GM23338 (cell line): ENCODE measurements around the gene LCLAT1. TPM values are rescaled to one million over a fixed set of nuclear protein-coding genes. Genes with fewer than 3 reads are reported as not detected.
A peak's percentile ranks its signal among the peaks of the same experiment; 100 is the strongest.

Source experiments
- ATAC-seq: fragments of 200-7000 bp; cut with Tn5 transposase; 3 replicates; pipeline ENCODE4 v1.9.1; 2020
- DNase-seq: peaks from one replicate; pipeline ENCODE4 v3.0.0-alpha.2; 2015; ENCODE audit warnings: low spot score
- H2AFZ ChIP-seq: fragments of 200-600 bp; sonication (generic); 2 replicates; pipeline ENCODE4 v1.8.0; 2016; ENCODE audit warnings: antibody characterized with exemption, mild to moderate bottlenecking, moderate library complexity
- H3F3A ChIP-seq: fragments of 200-600 bp; sonication (generic); replicated peaks from 2 replicates; pipeline ENCODE4 v1.8.0; 2017; ENCODE audit warnings: antibody characterized with exemption, mixed run types, low read depth
- H3K27ac ChIP-seq: fragments of 200-600 bp; sonication (generic); 2 replicates; pipeline ENCODE4 v1.6.1; 2016; ENCODE audit warnings: low read depth
- H3K27me3 ChIP-seq: fragments of 200-600 bp; sonication (generic); 2 replicates; pipeline ENCODE4 v1.8.0; 2016; ENCODE audit warnings: mild to moderate bottlenecking, mixed run types, moderate library complexity; ENCODE audit not compliant: insufficient read depth
- H3K36me3 ChIP-seq: fragments of 200-600 bp; sonication (generic); 2 replicates; pipeline ENCODE4 v1.8.0; 2016; ENCODE audit warnings: mild to moderate bottlenecking; ENCODE audit not compliant: insufficient read depth
- H3K4me1 ChIP-seq: fragments of 200-600 bp; sonication (generic); 2 replicates; pipeline ENCODE4 v1.8.0; 2016; ENCODE audit warnings: mild to moderate bottlenecking, moderate library complexity; ENCODE audit not compliant: insufficient read depth
- H3K4me2 ChIP-seq: fragments of 200-600 bp; sonication (generic); 2 replicates; pipeline ENCODE4 v1.7.1; 2017; ENCODE audit warnings: mixed run types
- H3K4me3 ChIP-seq: fragments of 200-600 bp; sonication (generic); 2 replicates; pipeline ENCODE4 v1.6.1; 2016; ENCODE audit warnings: mixed run types
- H3K79me2 ChIP-seq: fragments of 200-600 bp; sonication (generic); replicated peaks from 2 replicates; pipeline ENCODE4 v1.8.0; 2017; ENCODE audit warnings: mild to moderate bottlenecking; ENCODE audit not compliant: insufficient read depth
- H3K9me2 ChIP-seq: fragments of 200-600 bp; sonication (generic); 2 replicates; pipeline ENCODE4 v1.8.0; 2017; ENCODE audit not compliant: insufficient read depth
- H4K20me1 ChIP-seq: fragments of 200-600 bp; sonication (generic); replicated peaks from 2 replicates; pipeline ENCODE4 v1.8.0; 2017; ENCODE audit warnings: mild to moderate bottlenecking; ENCODE audit not compliant: insufficient read depth
- H3K27ac Mint-ChIP-seq: 2 replicates; pipeline ENCODE4 v1.8.0; 2020; ENCODE audit warnings: inconsistent platforms, mild to moderate bottlenecking, moderate library complexity, mixed read lengths
- H3K27me3 Mint-ChIP-seq: 3 replicates; pipeline ENCODE4 v1.8.0; 2022; ENCODE audit warnings: low read depth, mild to moderate bottlenecking, moderate library complexity, mixed read lengths, inconsistent platforms; ENCODE audit not compliant: insufficient read depth, poor library complexity
- H3K36me3 Mint-ChIP-seq: 3 replicates; pipeline ENCODE4 v1.8.0; 2021; ENCODE audit warnings: low read depth, mild to moderate bottlenecking, inconsistent platforms, moderate library complexity, mixed read lengths
- H3K4me1 Mint-ChIP-seq: 3 replicates; pipeline ENCODE4 v1.8.0; 2020; ENCODE audit warnings: mild to moderate bottlenecking, inconsistent platforms, mixed read lengths
- H3K4me3 Mint-ChIP-seq: 3 replicates; pipeline ENCODE4 v1.8.0; 2021; ENCODE audit warnings: moderate library complexity, mild to moderate bottlenecking, inconsistent platforms, mixed read lengths
- H3K9me3 Mint-ChIP-seq: 3 replicates; pipeline ENCODE4 v1.8.0; 2020; ENCODE audit warnings: moderate library complexity, mild to moderate bottlenecking, inconsistent platforms, mixed read lengths
- CREB1 ChIP-seq: fragments of 250-450 bp; sonication (Bioruptor Pico); IDR thresholded peaks from 2 replicates; pipeline ENCODE4 v1.5.0; 2020; ENCODE audit warnings: low read depth, mild to moderate bottlenecking, moderate library complexity
- CTCF ChIP-seq, 2 experiments: fragments of 200-600 bp in 1 of 2; sonication (generic) in 1 of 2; conservative IDR thresholded peaks; 2 replicates each; pipeline versions ENCODE4 v1.5.1 to v1.6.1; 2016 to 2017; ENCODE audit warnings: antibody characterized with exemption in 2 of 2, low read depth in 2 of 2, mild to moderate bottlenecking in 2 of 2, moderate library complexity in 1 of 2
- ETS1 ChIP-seq: IDR thresholded peaks from 2 replicates; pipeline ENCODE4 v1.6.1; 2016; ENCODE audit warnings: antibody characterized with exemption
- EZH2 ChIP-seq: fragments of 200-600 bp; sonication (generic); IDR thresholded peaks from one replicate; pipeline ENCODE4 v1.8.0; 2017; ENCODE audit warnings: antibody characterized with exemption, mild to moderate bottlenecking, low read depth; ENCODE audit not compliant: unreplicated experiment
- EZH2phosphoT487 ChIP-seq: fragments of 200-600 bp; sonication (generic); IDR thresholded peaks from one replicate; pipeline ENCODE4 v1.8.1; 2018; ENCODE audit warnings: antibody characterized with exemption; ENCODE audit not compliant: unreplicated experiment
- NANOG ChIP-seq: IDR thresholded peaks from 2 replicates; pipeline ENCODE4 v1.6.1; 2016; ENCODE audit warnings: antibody characterized with exemption, borderline replicate concordance
- ZNF114 ChIP-seq: fragments of 250-450 bp; sonication (Bioruptor Pico); IDR thresholded peaks from 2 replicates; pipeline ENCODE4 v1.5.0; 2020; ENCODE audit warnings: mild to moderate bottlenecking, moderate library complexity
- polyA plus RNA-seq: library from polyadenylated mRNA; unstranded; fragments of >200 nt; fragmentation: Nextera tagmentation; extraction: Ambion mirVana; gene quantifications from 2 replicates; pipeline ENCODE4 v1.2.1, GENCODE V29; 2016
- total RNA-seq: library from RNA; depleted of rRNA; stranded (reverse); fragments of >200 nt; shearing (Covaris generic); gene quantifications from 2 replicates; pipeline ENCODE4 v1.2.3, GENCODE V29; 2014
- TF ChIP-seq, protein P1 (sequence below): IDR thresholded peaks from one replicate; pipeline ENCODE4 v1.6.1; 2018; ENCODE audit warnings: antibody characterized with exemption; ENCODE audit not compliant: unreplicated experiment

LCLAT1 gene
- total and polyA plus RNA-seq, 2 experiments from 2014 or later: 11.5 to 30.1 TPM

DNA sequence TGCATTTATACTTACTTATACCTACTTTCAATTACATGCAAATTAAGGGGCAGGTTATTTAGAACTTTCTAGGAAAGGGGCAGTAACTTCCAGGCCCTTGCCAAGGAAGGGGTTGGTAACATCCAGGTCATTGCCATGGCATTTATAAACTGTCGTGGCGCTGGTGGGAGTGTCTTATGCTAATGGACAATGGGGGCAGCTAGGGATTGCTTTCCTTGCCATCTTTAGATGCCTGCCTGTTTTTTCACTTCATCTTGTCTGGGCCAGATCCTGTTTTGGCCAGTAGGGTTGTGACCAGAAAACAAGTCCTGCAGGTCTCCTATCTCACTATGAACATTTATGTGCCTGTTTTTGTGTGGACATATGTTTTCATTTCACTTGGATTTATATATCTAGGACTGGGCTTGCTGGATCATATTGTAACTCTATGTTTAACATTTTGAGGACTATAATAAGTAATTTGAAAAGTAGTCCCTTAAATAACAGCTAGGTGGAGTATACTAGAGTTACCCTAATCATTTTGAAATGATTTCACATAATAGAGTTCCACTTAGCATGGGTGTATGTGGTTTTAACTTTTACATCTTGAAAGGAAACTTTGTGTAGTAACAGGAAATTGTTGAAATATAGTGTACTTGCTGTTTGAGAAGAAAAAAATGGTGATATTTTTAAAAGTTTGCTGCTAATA lies 56.1 kb downstream of the LCLAT1 start:
- DNase-seq (peak; percentile 22), ATAC-seq (peak; percentile 40; the same call in 2 of the 3 replicates)
- Mint-ChIP-seq H3K9me3 (peaks cover 38% of the 10 kb centered on the region), H3K27me3 (peaks cover 1% of the 10 kb centered on the region), H3K36me3 (peaks cover 45% of the 10 kb centered on the region), H3K4me3 (no peak overlapping the region), H3K27ac (no peak overlapping the region), H3K4me1 (peaks cover 9% of the 10 kb centered on the region)
- no peaks in the 10 kb centered on the region for H3F3A ChIP-seq
- H3K9me2 ChIP-seq: no peaks in the 10 kb centered on the region
- H3K4me2 ChIP-seq: no peak overlapping the region
- no peak overlapping the region for H2AFZ ChIP-seq
- H3K4me3 ChIP-seq: no peak overlapping the region
- H3K27ac ChIP-seq: no peak overlapping the region; the same call in 1 of the 2 replicates
- peaks cover 16% of the 10 kb centered on the region; the same call in 1 of the 2 replicates for H3K36me3 ChIP-seq
- no peaks in the 10 kb centered on the region for H3K4me1 ChIP-seq
- peaks cover 72% of the 10 kb centered on the region for H3K79me2 ChIP-seq
- H4K20me1 ChIP-seq: no peaks in the 10 kb centered on the region
- no peaks in the 10 kb centered on the region for H3K27me3 ChIP-seq
- TF ChIP-seq ZNF114 (CRISPR knock-in tag) (no peak), CTCF (conservative IDR thresholded peaks at IDR 0.05; ENCODE audit: low read depth in 2 of 2) (peak in 1 of 2 experiments; percentile 60; a peak in 2 of 4 replicates)

- H3K27ac ChIP-seq: no peak overlapping the region
- no peaks in the 10 kb centered on the region for H3K9me2 ChIP-seq
- no peak for DNase-seq
- peaks cover 36% of the 10 kb centered on the region for H3K9me3 Mint-ChIP-seq
- H3K79me2 ChIP-seq: peaks cover 72% of the 10 kb centered on the region
- no peaks in the 10 kb centered on the region for H3F3A ChIP-seq
- H3K27me3 ChIP-seq: no peaks in the 10 kb centered on the region
- no peak overlapping the region for H3K4me2 ChIP-seq
- H3K4me3 ChIP-seq: no peak overlapping the region
- H3K27me3 Mint-ChIP-seq: peaks cover 1% of the 10 kb centered on the region
- H3K4me1 ChIP-seq: no peaks in the 10 kb centered on the region
- no peak overlapping the region for H3K27ac Mint-ChIP-seq
- H3K36me3 ChIP-seq: peaks cover 11% of the 10 kb centered on the region; the same call in 1 of the 2 replicates
- H3K4me3 Mint-ChIP-seq: no peak overlapping the region
- ATAC-seq: no peak
- no peaks in the 10 kb centered on the region for H4K20me1 ChIP-seq
- H3K36me3 Mint-ChIP-seq: peaks cover 43% of the 10 kb centered on the region
- no peak overlapping the region for H2AFZ ChIP-seq
- H3K4me1 Mint-ChIP-seq: peaks cover 9% of the 10 kb centered on the region
- TF ChIP-seq EZH2phosphoT487: no peak
- no peak for TF ChIP-seq CREB1 (CRISPR knock-in tag)
- no peak for TF ChIP-seq EZH2
- no peak for TF ChIP-seq NANOG
- TF ChIP-seq ETS1: no peak
- TF ChIP-seq, protein P1, sequence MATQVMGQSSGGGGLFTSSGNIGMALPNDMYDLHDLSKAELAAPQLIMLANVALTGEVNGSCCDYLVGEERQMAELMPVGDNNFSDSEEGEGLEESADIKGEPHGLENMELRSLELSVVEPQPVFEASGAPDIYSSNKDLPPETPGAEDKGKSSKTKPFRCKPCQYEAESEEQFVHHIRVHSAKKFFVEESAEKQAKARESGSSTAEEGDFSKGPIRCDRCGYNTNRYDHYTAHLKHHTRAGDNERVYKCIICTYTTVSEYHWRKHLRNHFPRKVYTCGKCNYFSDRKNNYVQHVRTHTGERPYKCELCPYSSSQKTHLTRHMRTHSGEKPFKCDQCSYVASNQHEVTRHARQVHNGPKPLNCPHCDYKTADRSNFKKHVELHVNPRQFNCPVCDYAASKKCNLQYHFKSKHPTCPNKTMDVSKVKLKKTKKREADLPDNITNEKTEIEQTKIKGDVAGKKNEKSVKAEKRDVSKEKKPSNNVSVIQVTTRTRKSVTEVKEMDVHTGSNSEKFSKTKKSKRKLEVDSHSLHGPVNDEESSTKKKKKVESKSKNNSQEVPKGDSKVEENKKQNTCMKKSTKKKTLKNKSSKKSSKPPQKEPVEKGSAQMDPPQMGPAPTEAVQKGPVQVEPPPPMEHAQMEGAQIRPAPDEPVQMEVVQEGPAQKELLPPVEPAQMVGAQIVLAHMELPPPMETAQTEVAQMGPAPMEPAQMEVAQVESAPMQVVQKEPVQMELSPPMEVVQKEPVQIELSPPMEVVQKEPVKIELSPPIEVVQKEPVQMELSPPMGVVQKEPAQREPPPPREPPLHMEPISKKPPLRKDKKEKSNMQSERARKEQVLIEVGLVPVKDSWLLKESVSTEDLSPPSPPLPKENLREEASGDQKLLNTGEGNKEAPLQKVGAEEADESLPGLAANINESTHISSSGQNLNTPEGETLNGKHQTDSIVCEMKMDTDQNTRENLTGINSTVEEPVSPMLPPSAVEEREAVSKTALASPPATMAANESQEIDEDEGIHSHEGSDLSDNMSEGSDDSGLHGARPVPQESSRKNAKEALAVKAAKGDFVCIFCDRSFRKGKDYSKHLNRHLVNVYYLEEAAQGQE: no peak
These were observed 56.6 kb downstream of the LCLAT1 start for GRCh38 chr2:30503695-30504052.
